H1 (cell line): Measurements from ENCODE around the gene LBR. TPM values are rescaled to one million over a fixed set of nuclear protein-coding genes. Genes with fewer than 3 reads are reported as not detected.

Experiments
- CTCF ChIA-PET: fragments of 300-600 bp; sonication (Branson Sonifier 250); formaldehyde crosslinking; loops from one replicate; lab custom pipeline; 2021; ENCODE audit not compliant: partially characterized antibody; lab: Charles Lee
- POLR2A ChIA-PET: fragments of 300-600 bp; sonication (Branson Sonifier 250); formaldehyde crosslinking; loops from one replicate; lab custom pipeline; 2021; ENCODE audit warnings: inconsistent platforms; ENCODE audit not compliant: partially characterized antibody; lab: Charles Lee
- DNase-seq, 2 experiments: peaks; one replicate each; pipeline versions ENCODE4 v3.0.0 to v3.0.0-alpha.2; 2010 to 2022; ENCODE audit warnings: low spot score in 2 of 2, low read depth in 1 of 2, mixed read lengths in 1 of 2
- FAIRE-seq: peaks from 2 replicates; lab custom pipeline; 2011; peaks lifted over from hg19 to GRCh38; lab: Jason Lieb, UNC
- H2AFZ ChIP-seq: 2 replicates; pipeline ENCODE4 v1.8.1; 2012; ENCODE audit warnings: low read length, inconsistent platforms
- H2AK5ac ChIP-seq: 2 replicates; pipeline ENCODE4 v1.6.1; 2013; ENCODE audit warnings: low read depth, low read length
- H2BK120ac ChIP-seq: replicated peaks from 2 replicates; pipeline ENCODE3; 2013; ENCODE audit warnings: low read depth, low read length, inconsistent platforms
- H2BK12ac ChIP-seq: 2 replicates; pipeline ENCODE4 v1.6.1; 2013; ENCODE audit warnings: low read depth, low read length
- H2BK15ac ChIP-seq: 2 replicates; pipeline ENCODE4 v1.6.1; 2013; ENCODE audit warnings: low read length
- H2BK20ac ChIP-seq: 2 replicates; pipeline ENCODE4 v1.6.1; 2013; ENCODE audit warnings: low read length
- H2BK5ac ChIP-seq: 2 replicates; pipeline ENCODE4 v1.6.1; 2013; ENCODE audit warnings: low read depth, low read length
- H3K14ac ChIP-seq: 2 replicates; pipeline ENCODE4 v1.6.1; 2013; ENCODE audit warnings: inconsistent platforms; ENCODE audit not compliant: insufficient read length
- H3K18ac ChIP-seq: 2 replicates; pipeline ENCODE4 v1.6.1; 2013; ENCODE audit warnings: low read length; ENCODE audit errors: extremely low read depth
- H3K23ac ChIP-seq: 2 replicates; pipeline ENCODE4 v1.6.1; 2013; ENCODE audit warnings: inconsistent platforms; ENCODE audit not compliant: insufficient read length
- H3K23me2 ChIP-seq: 2 replicates; pipeline ENCODE4 v1.6.1; 2013; ENCODE audit warnings: low read depth, low read length
- H3K27ac ChIP-seq: 2 replicates; pipeline ENCODE4 v1.6.1; 2011; ENCODE audit warnings: low read depth, low read length, inconsistent platforms
- H3K27me3 ChIP-seq, 4 experiments: replicated peaks in 1 of 4; 1 replicate in 1 of 4; 2 replicates in 3 of 4; pipeline versions ENCODE4 v1.6.1 to v1.8.1; 2011 to 2013; ENCODE audit warnings: low read length in 3 of 4, mild to moderate bottlenecking in 3 of 4, inconsistent platforms in 2 of 4, mixed read lengths in 2 of 4, moderate library complexity in 1 of 4; ENCODE audit not compliant: control insufficient read depth in 3 of 4, insufficient read depth in 3 of 4; ENCODE audit errors: extremely low read depth in 1 of 4
- H3K36me3 ChIP-seq, 4 experiments: 2 replicates each; pipeline versions ENCODE4 v1.6.1 to v1.8.1; 2011 to 2013; ENCODE audit warnings: mild to moderate bottlenecking in 4 of 4, low read length in 3 of 4, moderate library complexity in 2 of 4, control low read depth in 1 of 4, inconsistent platforms in 1 of 4; ENCODE audit not compliant: insufficient read depth in 4 of 4, control insufficient read depth in 2 of 4
- H3K4ac ChIP-seq: replicated peaks from 2 replicates; pipeline ENCODE3; 2013; ENCODE audit warnings: low read length, low read depth, mixed read lengths, inconsistent platforms; ENCODE audit not compliant: insufficient read length
- H3K4me1 ChIP-seq, 4 experiments: replicated peaks in 1 of 4; 1 replicate in 1 of 4; 2 replicates in 3 of 4; pipeline versions ENCODE4 v1.6.1 to v1.8.1; 2011 to 2013; ENCODE audit warnings: low read length in 3 of 4, inconsistent platforms in 2 of 4, mixed read lengths in 1 of 4; ENCODE audit not compliant: insufficient read depth in 4 of 4, control insufficient read depth in 3 of 4
- H3K4me2 ChIP-seq, 2 experiments: 2 replicates each; pipeline versions ENCODE4 v1.6.1 to v1.8.1; 2011 to 2013; ENCODE audit warnings: low read depth in 2 of 2, low read length in 2 of 2, control low read depth in 1 of 2, inconsistent platforms in 1 of 2, mild to moderate bottlenecking in 1 of 2; ENCODE audit not compliant: insufficient read depth in 1 of 2
- H3K4me3 ChIP-seq, 4 experiments: fragments of 200-600, 300-600 bp in 1 of 4; sonication (generic), shearing (Covaris generic), sonication (Bioruptor Twin) in 1 of 4; 2 replicates each; pipeline versions ENCODE4 v1.5.1 to v1.8.1; 2011 to 2016; ENCODE audit warnings: low read length in 4 of 4, low read depth in 3 of 4, control low read depth in 2 of 4, inconsistent platforms in 2 of 4, mild to moderate bottlenecking in 2 of 4, mixed read lengths in 1 of 4, moderate library complexity in 1 of 4; ENCODE audit not compliant: insufficient read depth in 2 of 4; ENCODE audit errors: extremely low read depth in 1 of 4
- H3K56ac ChIP-seq: replicated peaks from 2 replicates; pipeline ENCODE3; 2013; ENCODE audit warnings: low read depth, mild to moderate bottlenecking, mixed read lengths, low read length, inconsistent platforms; ENCODE audit not compliant: insufficient read length
- H3K79me1 ChIP-seq: 2 replicates; pipeline ENCODE4 v1.6.1; 2013; ENCODE audit warnings: low read depth, low read length, control low read depth
- H3K79me2 ChIP-seq, 2 experiments: 2 replicates each; pipeline versions ENCODE4 v1.6.1 to v1.8.1; 2012 to 2013; ENCODE audit warnings: low read length in 2 of 2, mild to moderate bottlenecking in 2 of 2, inconsistent platforms in 1 of 2; ENCODE audit not compliant: insufficient read depth in 2 of 2, control insufficient read depth in 1 of 2
- H3K9ac ChIP-seq, 4 experiments: replicated peaks in 1 of 4; 1 replicate in 1 of 4; 2 replicates in 3 of 4; pipeline versions ENCODE4 v1.6.1 to v1.8.1; 2011 to 2013; ENCODE audit warnings: low read depth in 3 of 4, low read length in 3 of 4, control low read depth in 2 of 4, mild to moderate bottlenecking in 2 of 4, moderate library complexity in 2 of 4, inconsistent platforms in 1 of 4; ENCODE audit errors: extremely low read depth in 1 of 4
- H3K9me3 ChIP-seq, 2 experiments: 2 replicates each; pipeline versions ENCODE4 v1.6.1 to v1.8.1; 2012 to 2013; ENCODE audit warnings: mild to moderate bottlenecking in 2 of 2, moderate library complexity in 2 of 2, control low read depth in 1 of 2, inconsistent platforms in 1 of 2, low read depth in 1 of 2, low read length in 1 of 2, mixed read lengths in 1 of 2; ENCODE audit not compliant: insufficient read depth in 2 of 2
- H4K20me1 ChIP-seq, 2 experiments: replicated peaks in 1 of 2; 2 replicates each; pipeline versions ENCODE3 to v1.8.1; 2011 to 2013; ENCODE audit warnings: inconsistent platforms in 2 of 2, low read length in 2 of 2, mild to moderate bottlenecking in 1 of 2; ENCODE audit not compliant: insufficient read depth in 2 of 2, control insufficient read depth in 1 of 2
- H4K5ac ChIP-seq: 2 replicates; pipeline ENCODE4 v1.6.1; 2013; ENCODE audit warnings: low read length, low read depth, mixed read lengths, inconsistent platforms; ENCODE audit not compliant: insufficient read length
- H4K8ac ChIP-seq: 2 replicates; pipeline ENCODE4 v1.8.0; 2013; ENCODE audit warnings: mild to moderate bottlenecking, moderate library complexity, low read length, inconsistent platforms; ENCODE audit not compliant: insufficient read depth; ENCODE audit errors: extremely low read depth
- H4K91ac ChIP-seq: replicated peaks from 2 replicates; pipeline ENCODE3; 2013; ENCODE audit warnings: low read length, mixed read lengths, inconsistent platforms; ENCODE audit not compliant: insufficient read length
- CEBPB ChIP-seq: IDR thresholded peaks from 2 replicates; pipeline ENCODE4 v1.6.1; 2012; ENCODE audit warnings: low read depth, low read length
- EGR1 ChIP-seq: IDR thresholded peaks from 2 replicates; pipeline ENCODE4 v1.6.1; 2011; ENCODE audit warnings: low read depth, low read length, borderline replicate concordance
- HDAC6 ChIP-seq: IDR thresholded peaks from one replicate; pipeline ENCODE4 v1.7.1; 2012; ENCODE audit warnings: low read depth, mild to moderate bottlenecking, inconsistent platforms, low read length, moderate library complexity
- WGBS, 2 experiments: shearing (Covaris generic) in 1 of 2; methylation state at CpG; one replicate each; pipeline versions ENCODE4 v1.1.6 to v1.1.7; 2013 to 2015; ENCODE audit warnings: low lambda C conversion rate in 2 of 2, mixed read lengths in 2 of 2, inconsistent platforms in 1 of 2, low coverage in 1 of 2, missing lambda C conversion rate in 1 of 2; ENCODE audit not compliant: insufficient replicate concordance in 2 of 2, insufficient coverage in 1 of 2, insufficient read length in 1 of 2; ENCODE audit errors: extremely low coverage in 1 of 2, missing lambda C conversion rate in 1 of 2; 5-methylcytosine and 5-hydroxymethylcytosine counted together
- polyA plus RNA-seq, 7 experiments: library from polyadenylated mRNA; depleted of rRNA in 3 of 7; stranded (reverse) in 5 of 7; unstranded in 2 of 7; fragments of >200 nt in 5 of 7; fragments of 200-250 nt in 2 of 7; gene quantifications; 1 replicate in 5 of 7; 2 replicates in 1 of 7; 4 replicates in 1 of 7; pipeline versions ENCODE4 v1.2.1 to v1.2.3, GENCODE V29; 2011 to 2013; ENCODE audit warnings: missing spikeins in 2 of 7, mixed read lengths in 2 of 7
- total RNA-seq: library from RNA; stranded (reverse); fragmentation: NEBNext Ultra II Directional; extraction: Animal tissue kit (Norgen Biotek cat#: 25700); gene quantifications from 2 replicates; pipeline ENCODE4 v1.2.1, GENCODE V29; 2021

Gene LBR
- total and polyA plus RNA-seq, 2 of the 8 experiments (the other 6 are each of a cell fraction or from before 2014, with no cell fraction given) = 32.1 to 89.8 TPM

- no peaks in the 10 kb centered on the region for H3K36me3 ChIP-seq
- H3K27ac ChIP-seq = no peak overlapping the region
- no peaks in the 10 kb centered on the region for H3K9me3 ChIP-seq
- no peak overlapping the region for H2BK20ac ChIP-seq
- no peak overlapping the region for H3K9ac ChIP-seq
- DNase-seq = no peak
- CTCF ChIA-PET = interaction anchor here (0.6 to 1.4 kb wide), 3 partner anchors 46 to 509 kb away, joined by 3 to 4 read pairs (median 3); no protein-coding TSS in a partner anchor
- H2BK5ac ChIP-seq = no peak overlapping the region
- no peak for FAIRE-seq
- peaks cover 0 to 1% of the 10 kb centered on the region in 2 experiments for H4K20me1 ChIP-seq
- H2BK15ac ChIP-seq = no peak overlapping the region
- H2AK5ac ChIP-seq = no peak overlapping the region
- no peak overlapping the region for H4K91ac ChIP-seq
- no peak overlapping the region for H3K23ac ChIP-seq
- no peak overlapping the region for H2BK12ac ChIP-seq
- no peaks in the 10 kb centered on the region for H3K79me2 ChIP-seq
- no peak overlapping the region for H3K4ac ChIP-seq
- no peak overlapping the region for H2BK120ac ChIP-seq
- WGBS, 2 experiments = 97% methylated on average over 6 of the region's 6 CpGs; no CpG with 5 or more reads in 1 of the 2 experiments
- H2AFZ ChIP-seq = no peak overlapping the region
- H3K4me1 ChIP-seq = no peaks in the 10 kb centered on the region
- no peak overlapping the region for H3K18ac ChIP-seq
- POLR2A ChIA-PET = no interaction called here
- H3K4me2 ChIP-seq = no peak overlapping the region
- TF ChIP-seq HDAC6 = no peak
- TF ChIP-seq CEBPB = peak; percentile 93
- no peak for TF ChIP-seq EGR1
- H3K4me3 ChIP-seq = no peak overlapping the region
- peaks cover 8 to 17% (median 14%) of the 10 kb centered on the region in 4 experiments; a peak in 5 of 7 replicates for H3K27me3 ChIP-seq
- H4K8ac ChIP-seq = no peak overlapping the region
- no peaks in the 10 kb centered on the region for H3K79me1 ChIP-seq
- H3K56ac ChIP-seq = no peak overlapping the region
- no peak overlapping the region for H3K14ac ChIP-seq
- no peak overlapping the region for H4K5ac ChIP-seq
- H3K23me2 ChIP-seq = no peaks in the 10 kb centered on the region; the same call in 1 of the 2 replicates
Observed at GRCh38 chr1:225364439-225364838, 63.4 kb downstream of the LBR start.
